B cell (primary cell): Measurements from ENCODE around the gene GPBP1. TPM values are rescaled to one million over a fixed set of nuclear protein-coding genes. Genes with fewer than 3 reads are reported as not detected.

Experiments used
- ATAC-seq: fragments of 200-7000 bp; cut with Tn5 transposase; one replicate; pipeline ENCODE4 v1.10.0; 2021; ENCODE audit warnings: low read depth, mild to moderate bottlenecking, moderate number of reproducible peaks, moderate library complexity
- CTCF ChIA-PET: fragments of 350-600 bp; sonication (Branson Sonifier 250); formaldehyde crosslinking; loops from one replicate; lab custom pipeline; 2021; ENCODE audit warnings: antibody characterized with exemption, inconsistent platforms; lab: Charles Lee
- POLR2A ChIA-PET: fragments of 350-600 bp; sonication (Branson Sonifier 250); formaldehyde crosslinking; loops from one replicate; lab custom pipeline; 2021; ENCODE audit warnings: antibody characterized with exemption; lab: Charles Lee
- DNase-seq: peaks from one replicate; pipeline ENCODE4 v3.0.0; 2013
- H2AFZ ChIP-seq: 2 replicates; pipeline ENCODE4 v1.6.1; 2012; ENCODE audit warnings: mild to moderate bottlenecking, low read depth, low read length; ENCODE audit not compliant: insufficient read depth, poor library complexity, severe bottlenecking
- H3K27ac ChIP-seq, 2 donors: 1 replicate in 1 of 2; 2 replicates in 1 of 2; pipeline ENCODE4 v1.5.1; 2012 to 2013; ENCODE audit warnings: low read length in 2 of 2, mild to moderate bottlenecking in 2 of 2, moderate library complexity in 1 of 2
- H3K27me3 ChIP-seq, 4 experiments: fragments of 200-600 bp in 1 of 4; sonication (generic) in 1 of 4; replicated peaks in 1 of 4; 1 replicate in 2 of 4; 2 replicates in 2 of 4; pipeline versions ENCODE4 v1.6.1 to v1.7.0; 2013 to 2016; ENCODE audit warnings: low read length in 3 of 4, mild to moderate bottlenecking in 2 of 4, mixed read lengths in 1 of 4, moderate library complexity in 1 of 4; ENCODE audit not compliant: insufficient read depth in 4 of 4, control insufficient read depth in 3 of 4; ENCODE audit errors: control extremely low read depth in 1 of 4
- H3K36me3 ChIP-seq, 2 experiments: replicated peaks in 1 of 2; 1 replicate in 1 of 2; 2 replicates in 1 of 2; pipeline versions ENCODE4 v1.6.1 to v1.7.1; 2013; ENCODE audit warnings: low read length in 1 of 2; ENCODE audit not compliant: insufficient read depth in 2 of 2, control insufficient read depth in 1 of 2; ENCODE audit errors: control extremely low read depth in 1 of 2, extremely low read depth in 1 of 2
- H3K4me1 ChIP-seq, 2 donors: fragments of 200-600 bp in 1 of 2; sonication (generic) in 1 of 2; 1 replicate in 1 of 2; 2 replicates in 1 of 2; pipeline versions ENCODE4 v1.5.1 to v1.6.1; 2013 to 2017; ENCODE audit warnings: low read length in 2 of 2; ENCODE audit not compliant: control insufficient read depth in 2 of 2, insufficient read depth in 2 of 2
- H3K4me2 ChIP-seq: replicated peaks from 2 replicates; pipeline ENCODE3; 2012; ENCODE audit warnings: mild to moderate bottlenecking, low read depth, low read length; ENCODE audit not compliant: poor library complexity, severe bottlenecking
- H3K4me3 ChIP-seq, 5 experiments: fragments of 200-600 bp in 1 of 5; sonication (generic) in 1 of 5; 1 replicate in 3 of 5; 2 replicates in 2 of 5; pipeline versions ENCODE4 v1.5.1 to v1.7.0; 2011 to 2016; ENCODE audit warnings: low read length in 4 of 5, mild to moderate bottlenecking in 4 of 5, low read depth in 2 of 5, control low read depth in 1 of 5, moderate library complexity in 1 of 5; ENCODE audit not compliant: insufficient read depth in 1 of 5; ENCODE audit errors: control extremely low read depth in 1 of 5, extremely low read depth in 1 of 5
- H3K79me2 ChIP-seq: fragments of 200-600 bp; sonication (generic); one replicate; pipeline ENCODE4 v1.6.0; 2016; ENCODE audit warnings: low read length; ENCODE audit not compliant: control insufficient read depth, insufficient read depth
- H3K9ac ChIP-seq: fragments of 200-600 bp; sonication (generic); 2 replicates; pipeline ENCODE4 v1.6.1; 2017; ENCODE audit warnings: mild to moderate bottlenecking, low read length, moderate library complexity
- H3K9me3 ChIP-seq, 3 donors: one replicate each; pipeline versions ENCODE4 v1.6.1 to v1.7.1; 2013; ENCODE audit warnings: low read length in 2 of 3; ENCODE audit not compliant: control insufficient read depth in 2 of 3, insufficient read depth in 1 of 3; ENCODE audit errors: control extremely low read depth in 1 of 3
- H4K20me1 ChIP-seq: 2 replicates; pipeline ENCODE4 v1.6.0; 2012; ENCODE audit warnings: mild to moderate bottlenecking, low read length; ENCODE audit not compliant: insufficient read depth, control insufficient read depth, poor library complexity, severe bottlenecking
- H3K27ac Mint-ChIP-seq: one replicate; pipeline ENCODE4 v1.8.0; 2021; ENCODE audit warnings: mixed read lengths
- H3K27me3 Mint-ChIP-seq: one replicate; pipeline ENCODE4 v1.8.0; 2021; ENCODE audit warnings: mixed read lengths
- H3K4me1 Mint-ChIP-seq: one replicate; pipeline ENCODE4 v1.8.0; 2021; ENCODE audit warnings: mixed read lengths
- H3K4me3 Mint-ChIP-seq: one replicate; pipeline ENCODE4 v1.8.0; 2021; ENCODE audit warnings: mixed read lengths
- H3K9me3 Mint-ChIP-seq: one replicate; pipeline ENCODE4 v1.8.0; 2022; ENCODE audit warnings: mixed read lengths; ENCODE audit not compliant: insufficient read depth
- CTCF ChIP-seq: fragments of 200-600 bp; IDR thresholded peaks from one replicate; pipeline ENCODE4 v1.8.0; 2022; ENCODE audit warnings: antibody characterized with exemption, mild to moderate bottlenecking
- EZH2 ChIP-seq: IDR thresholded peaks from 2 replicates; pipeline ENCODE4 v1.6.1; 2012; ENCODE audit warnings: borderline replicate concordance, low read depth, mild to moderate bottlenecking, moderate library complexity, low read length; ENCODE audit not compliant: insufficient read depth, poor library complexity, severe bottlenecking
- WGBS: methylation state at CpG from one replicate; pipeline ENCODE4 v1.1.5; 2013; ENCODE audit warnings: missing lambda C conversion rate; ENCODE audit not compliant: insufficient coverage; 5-methylcytosine and 5-hydroxymethylcytosine counted together
- intact Hi-C: fragments of 100-400 bp; cut with micrococcal nuclease; formaldehyde crosslinking; loops from one replicate; pipeline ENCODE4 v1.10.0; 2022
- polyA plus RNA-seq: library from polyadenylated mRNA; depleted of rRNA; stranded (reverse); fragments of >200 nt; gene quantifications from 2 replicates; pipeline ENCODE4 v1.2.3, GENCODE V29; 2012
- total RNA-seq, 2 donors: library from RNA; stranded (reverse); fragments of 120-200 nt in 1 of 2; gene quantifications; 1 replicate in 1 of 2; 2 replicates in 1 of 2; pipeline versions ENCODE4 v1.2.3 to v1.2.4, GENCODE V29; 2013 to 2022

GPBP1 gene
- total and polyA plus RNA-seq, 2 donors (not counting 1 experiment from before 2014, with no cell fraction given) = 30.9 to 152 TPM

GRCh38 chr5:57258943-57259342 is 85.1 kb downstream of the GPBP1 start:
- POLR2A ChIA-PET = no interaction called here
- Histone ChIP-seq H3K9ac (no peak overlapping the region), H3K4me2 (no peak overlapping the region), H3K27me3 (no peaks in the 10 kb centered on the region), H4K20me1 (peaks cover 18% of the 10 kb centered on the region), H3K4me3 (no peak overlapping the region), H3K27ac (no peak overlapping the region), H3K4me1 (no peaks in the 10 kb centered on the region), H3K79me2 (peaks cover 8% of the 10 kb centered on the region), H3K9me3 (no peaks in the 10 kb centered on the region), H2AFZ (no peak overlapping the region), H3K36me3 (peaks cover 26 to 80% of the 10 kb centered on the region in 2 experiments)
- Mint-ChIP-seq H3K4me3 (no peak overlapping the region), H3K9me3 (no peaks in the 10 kb centered on the region), H3K27me3 (no peaks in the 10 kb centered on the region), H3K4me1 (no peaks in the 10 kb centered on the region), H3K27ac (no peak overlapping the region)
- ATAC-seq = no peak
- TF ChIP-seq CTCF (no peak), EZH2 (no peak)
- WGBS = no CpG with 5 or more reads among the region's 1 CpG
- intact Hi-C loops = no loop called here
- CTCF ChIA-PET = no interaction called here
- DNase-seq = no peak

GRCh38 chr5:57259704-57260103 is 85.8 kb downstream of the GPBP1 start:
- Histone ChIP-seq H3K36me3 (peaks cover 26 to 76% of the 10 kb centered on the region in 2 experiments), H3K9ac (no peak overlapping the region), H3K4me2 (no peak overlapping the region), H3K4me3 (no peak overlapping the region), H4K20me1 (peaks cover 16% of the 10 kb centered on the region), H3K79me2 (peaks cover 6% of the 10 kb centered on the region), H3K27me3 (no peaks in the 10 kb centered on the region), H3K27ac (no peak overlapping the region), H3K4me1 (no peaks in the 10 kb centered on the region), H3K9me3 (no peaks in the 10 kb centered on the region), H2AFZ (no peak overlapping the region)
- TF ChIP-seq EZH2 = no peak
- Mint-ChIP-seq H3K27ac (no peak overlapping the region), H3K27me3 (no peaks in the 10 kb centered on the region), H3K4me3 (no peak overlapping the region), H3K4me1 (no peaks in the 10 kb centered on the region), H3K9me3 (no peaks in the 10 kb centered on the region)
- DNase-seq (no peak), ATAC-seq (no peak)
- ChIA-PET CTCF (no interaction called here), POLR2A (no interaction called here)
- intact Hi-C loops = no loop called here
